GM12873 (cell line): ENCODE measurements around the gene LPCAT1.

ENCODE experiments used
- TF ChIP-seq, protein P1 (sequence below): IDR thresholded peaks from 2 replicates; pipeline ENCODE4 v1.5.1; 2012; ENCODE audit warnings: low read depth, mild to moderate bottlenecking, moderate library complexity, low read length, control low read depth; ENCODE audit not compliant: insufficient read depth; ENCODE audit errors: missing control alignments

Gene LPCAT1

DNA sequence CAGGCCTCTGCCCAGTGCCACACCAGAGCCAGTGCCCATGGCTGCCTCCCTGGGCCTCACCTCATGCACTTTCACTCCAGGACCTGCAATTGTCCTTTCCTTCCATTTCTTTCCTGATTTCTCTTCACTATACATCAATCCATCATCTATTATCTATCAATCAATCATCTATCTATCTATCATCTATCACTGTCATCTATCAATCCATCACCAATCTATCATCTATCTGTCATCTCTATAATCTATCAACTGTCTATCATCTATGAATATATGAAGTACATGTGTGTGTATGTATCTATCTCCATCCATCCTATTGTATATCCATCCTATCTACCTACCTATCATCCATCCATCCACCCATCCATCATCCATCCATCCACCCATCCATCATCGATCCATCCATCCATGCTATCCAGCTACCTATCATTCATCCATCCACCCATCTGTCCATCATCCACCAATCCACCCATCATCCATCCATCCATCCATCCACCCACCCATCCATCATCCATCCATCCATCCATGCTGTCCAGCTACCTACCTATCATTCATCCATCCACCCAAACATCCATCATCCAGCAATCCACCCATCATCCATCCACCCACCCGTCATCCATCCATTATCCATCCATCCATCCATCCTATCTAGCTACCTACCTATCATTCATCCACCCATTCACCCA, 105.4 kb downstream of the LPCAT1 start:
- TF ChIP-seq, protein P1, sequence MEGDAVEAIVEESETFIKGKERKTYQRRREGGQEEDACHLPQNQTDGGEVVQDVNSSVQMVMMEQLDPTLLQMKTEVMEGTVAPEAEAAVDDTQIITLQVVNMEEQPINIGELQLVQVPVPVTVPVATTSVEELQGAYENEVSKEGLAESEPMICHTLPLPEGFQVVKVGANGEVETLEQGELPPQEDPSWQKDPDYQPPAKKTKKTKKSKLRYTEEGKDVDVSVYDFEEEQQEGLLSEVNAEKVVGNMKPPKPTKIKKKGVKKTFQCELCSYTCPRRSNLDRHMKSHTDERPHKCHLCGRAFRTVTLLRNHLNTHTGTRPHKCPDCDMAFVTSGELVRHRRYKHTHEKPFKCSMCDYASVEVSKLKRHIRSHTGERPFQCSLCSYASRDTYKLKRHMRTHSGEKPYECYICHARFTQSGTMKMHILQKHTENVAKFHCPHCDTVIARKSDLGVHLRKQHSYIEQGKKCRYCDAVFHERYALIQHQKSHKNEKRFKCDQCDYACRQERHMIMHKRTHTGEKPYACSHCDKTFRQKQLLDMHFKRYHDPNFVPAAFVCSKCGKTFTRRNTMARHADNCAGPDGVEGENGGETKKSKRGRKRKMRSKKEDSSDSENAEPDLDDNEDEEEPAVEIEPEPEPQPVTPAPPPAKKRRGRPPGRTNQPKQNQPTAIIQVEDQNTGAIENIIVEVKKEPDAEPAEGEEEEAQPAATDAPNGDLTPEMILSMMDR = no peak

DNA sequence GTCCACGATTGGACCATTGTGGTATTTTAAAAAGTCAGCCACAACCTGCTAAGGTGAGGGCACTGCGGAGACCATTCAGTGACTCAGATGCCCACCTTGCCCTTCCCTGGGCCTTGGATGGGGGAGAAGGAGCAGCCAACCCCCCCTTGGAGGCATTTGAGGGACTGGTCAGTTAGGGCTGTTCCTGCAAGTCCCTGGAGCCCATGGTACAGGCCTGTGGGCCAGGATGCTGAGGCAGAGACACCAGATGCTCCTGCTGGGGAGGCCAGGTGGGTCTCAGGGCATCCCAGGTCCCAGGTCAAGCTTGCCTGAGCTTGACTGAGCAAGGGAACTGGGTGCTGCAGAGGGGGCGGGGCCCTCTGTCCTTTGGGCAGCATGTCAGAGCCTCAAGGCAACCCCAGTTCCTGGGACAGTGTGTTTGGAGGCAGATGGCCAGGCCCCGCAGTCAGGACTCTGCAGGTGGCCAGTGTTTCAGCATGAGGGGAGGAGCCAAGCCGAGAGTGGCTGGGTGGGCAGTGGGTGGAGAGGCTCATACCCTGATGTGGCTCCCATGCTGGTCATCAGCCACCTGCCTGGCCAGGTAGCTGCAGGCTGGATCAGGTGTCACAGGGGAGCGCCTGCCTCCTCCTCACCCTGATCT, 106.1 kb downstream of the LPCAT1 start:
- TF ChIP-seq, protein P1 = no peak

DNA sequence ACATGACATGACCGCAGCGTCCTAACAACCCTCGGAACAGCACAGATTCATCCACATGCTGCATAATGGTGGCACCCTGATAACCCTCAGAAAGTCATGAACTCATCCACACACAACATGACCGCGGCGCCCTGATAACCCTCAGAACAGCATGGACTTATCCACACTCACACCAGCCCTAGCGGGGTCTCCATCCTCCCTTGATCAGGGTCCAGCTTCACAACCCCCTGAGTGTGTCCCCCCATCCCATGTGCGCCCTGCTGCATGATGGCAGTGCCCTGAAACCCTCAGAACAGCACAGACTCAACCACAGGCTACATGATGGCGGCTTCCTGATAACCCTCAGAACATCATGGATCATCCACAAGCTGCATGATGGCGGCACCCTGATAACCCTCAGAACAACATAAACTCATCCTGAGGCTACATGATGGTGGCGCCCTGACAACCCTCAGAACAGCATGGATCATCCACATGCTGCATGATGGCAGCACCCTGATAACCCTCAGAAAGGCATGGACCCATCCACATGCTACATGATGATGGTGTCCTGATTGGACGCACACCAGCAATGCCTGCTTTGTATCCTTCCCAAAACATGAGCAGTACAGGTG, 106.8 kb downstream of the LPCAT1 start:
- TF ChIP-seq, protein P1 = no peak

DNA sequence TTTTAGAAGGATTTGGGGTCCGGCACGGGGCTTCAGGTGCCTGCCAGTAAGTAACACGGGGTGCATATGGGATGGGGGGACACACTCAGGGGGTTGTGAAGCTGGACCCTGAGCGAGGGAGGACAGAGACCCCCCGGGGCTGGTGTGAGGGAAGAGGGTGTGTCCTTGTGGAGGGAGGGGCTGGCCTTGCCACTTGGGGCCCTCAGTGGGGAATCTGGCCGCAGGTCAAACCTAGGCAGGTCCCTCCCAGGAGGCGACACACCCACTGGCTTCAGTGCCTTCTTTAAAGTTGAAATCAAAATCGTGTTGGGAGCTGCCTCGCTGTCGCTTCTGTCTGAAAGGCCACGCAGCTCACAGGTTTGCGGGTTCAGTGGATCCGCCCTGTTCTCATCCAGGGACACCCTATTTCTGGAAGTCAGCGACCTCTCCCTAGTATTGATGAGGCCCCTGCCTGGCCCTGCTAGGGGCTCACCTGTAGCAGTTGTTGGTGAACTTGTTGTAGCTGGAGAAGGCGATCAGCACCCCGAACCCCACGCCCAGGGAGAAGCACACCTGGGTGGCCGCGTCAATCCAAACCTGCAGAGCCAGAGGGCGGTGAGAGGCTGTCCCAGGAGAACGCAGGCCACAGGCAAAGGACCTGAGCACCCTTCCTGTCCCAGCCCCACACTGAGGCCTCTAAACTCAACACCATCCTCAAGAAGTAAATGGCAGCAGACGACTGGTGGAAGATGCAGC, 108.0 kb downstream of the LPCAT1 start:
- TF ChIP-seq, protein P1 = no peak

DNA sequence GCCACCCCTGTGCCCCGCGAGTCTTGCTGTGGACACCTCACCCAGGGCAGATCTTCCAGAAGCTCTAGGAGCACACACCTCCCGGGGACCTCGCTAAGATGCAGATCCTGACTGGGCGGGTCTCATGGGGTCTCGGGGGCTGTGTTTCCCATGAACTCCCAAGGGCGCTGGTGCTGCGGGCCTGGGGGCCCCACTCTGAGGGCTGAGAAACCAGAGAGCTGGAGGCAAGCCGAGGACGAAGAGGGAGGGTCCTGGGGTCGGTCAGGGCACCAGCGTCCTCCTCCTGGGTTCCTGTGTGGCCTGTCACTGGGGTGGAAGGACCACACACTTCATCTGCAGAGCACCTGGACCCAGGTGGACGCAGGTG, 108.7 kb downstream of the LPCAT1 start:
- TF ChIP-seq, protein P1 = no peak

DNA sequence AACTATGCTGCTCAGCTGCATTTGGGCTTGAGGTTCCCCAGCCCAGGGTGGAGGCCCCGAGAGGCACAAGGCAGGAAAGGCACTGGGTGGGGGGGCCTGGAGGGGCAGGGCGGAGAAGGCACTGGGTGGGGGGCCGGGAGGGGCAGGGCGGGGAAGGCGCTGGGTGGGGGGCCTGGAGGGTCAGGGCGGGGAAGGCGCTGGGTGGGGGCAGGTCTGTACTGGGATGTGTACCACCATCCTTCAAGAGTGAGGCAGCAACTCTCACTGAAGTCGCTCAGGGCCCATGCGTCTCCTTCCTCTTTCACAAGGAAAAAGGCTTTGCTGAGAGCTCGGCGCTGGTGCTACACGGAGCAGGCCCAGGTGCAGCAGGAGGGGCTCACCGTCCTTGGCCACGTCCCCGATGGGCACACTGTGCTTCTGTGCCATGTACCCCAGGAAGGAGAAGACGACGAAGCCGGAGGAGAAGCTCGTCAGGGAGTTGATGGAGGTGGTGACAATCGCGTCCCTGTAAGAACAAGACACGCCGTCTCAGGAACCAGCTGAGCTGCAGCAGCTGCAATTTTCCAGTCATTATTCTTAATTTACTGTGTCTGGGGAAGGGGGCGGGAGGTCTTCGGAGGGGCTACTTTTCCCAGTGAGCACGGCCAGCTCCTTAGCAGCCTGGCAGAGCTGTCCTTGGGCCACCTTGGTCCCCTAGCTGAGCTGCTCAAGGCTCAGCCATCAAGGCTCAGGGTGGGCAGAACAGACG, 109.3 kb downstream of the LPCAT1 start:
- TF ChIP-seq, protein P1 = no peak
